Measurements from ENCODE around the gene KDM4C. TPM values are rescaled to one million over a fixed set of nuclear protein-coding genes. Genes with fewer than 3 reads are reported as not detected.
"Not testable (repeated sequence)": the region's sequence is repeated elsewhere in the genome, so short reads cannot be mapped to it uniquely, and the experiment has no call there.

Gene KDM4C
- total RNA-seq, 2 donors from 2014 or later, result 66.2 to 68.7 TPM

DNA sequence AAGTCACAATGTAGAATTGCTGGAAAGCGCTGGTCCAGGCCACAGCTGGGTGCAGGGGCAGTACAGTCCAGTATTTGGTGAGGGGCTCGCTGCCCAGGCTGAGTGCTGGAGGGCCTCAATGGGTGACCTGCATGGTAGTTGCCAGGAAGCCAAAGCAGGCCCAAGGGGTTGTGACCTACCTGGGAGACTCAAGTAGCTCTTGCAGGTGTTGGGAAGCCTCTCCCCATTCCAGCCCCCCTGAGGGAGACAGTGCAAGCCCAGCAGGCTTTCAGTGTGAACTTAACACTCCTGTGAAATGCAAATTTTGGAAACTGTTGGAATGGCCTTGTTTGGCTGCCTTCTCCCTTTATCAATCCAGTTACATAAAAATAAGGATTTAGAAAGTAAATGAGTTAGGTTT, 13.9 kb downstream of the KDM4C start:
- H3K4me3 Mint-ChIP-seq, result no peak overlapping the region
- H3K27ac Mint-ChIP-seq, result no peak overlapping the region
- no peaks in the 10 kb centered on the region for H3K27me3 Mint-ChIP-seq
- H3K9me3 Mint-ChIP-seq, result no peaks in the 10 kb centered on the region
- H3K4me1 Mint-ChIP-seq (ENCODE audit: low read depth in 2 of 2), result peaks cover 7 to 17% of the 10 kb centered on the region in 2 donors
- no peaks in the 10 kb centered on the region for H3K36me3 Mint-ChIP-seq
- no peak for DNase-seq (ENCODE audit: low spot score)
- no peak for ATAC-seq

DNA sequence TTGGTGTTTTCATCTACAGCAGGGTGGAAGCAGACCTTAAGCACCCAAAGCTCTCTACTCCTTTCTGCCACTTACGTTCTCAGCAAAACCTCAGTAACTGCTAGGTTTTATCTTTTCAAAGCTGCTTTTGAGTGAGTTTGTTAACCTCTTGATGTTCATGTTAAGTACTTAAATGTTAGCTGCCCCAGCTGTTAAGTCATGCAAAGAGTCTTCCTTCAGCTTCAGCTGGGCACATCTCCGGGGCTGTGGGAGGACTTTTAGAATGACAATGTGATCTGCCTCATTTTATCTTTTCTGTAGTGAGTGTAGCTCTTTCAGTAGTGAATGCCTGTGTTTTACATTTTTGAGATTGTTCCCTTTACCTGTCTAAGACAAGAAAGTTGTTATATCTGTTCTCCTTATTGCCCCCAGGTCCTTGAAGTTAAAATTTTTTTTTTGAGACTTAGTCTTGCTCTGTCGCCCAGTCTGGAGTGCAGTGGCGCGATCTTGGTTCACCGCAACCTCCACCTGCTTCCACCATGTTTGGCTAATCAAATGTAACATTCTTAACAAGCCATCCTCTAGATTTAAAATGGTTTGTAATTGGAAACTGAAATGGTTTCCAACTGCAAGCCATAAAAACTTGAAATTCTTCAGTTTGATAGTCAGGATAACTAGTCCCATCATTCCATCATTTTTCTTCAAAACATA, 19.6 kb downstream of the KDM4C start:
- no peaks in the 10 kb centered on the region for H3K9me3 Mint-ChIP-seq
- H3K27me3 Mint-ChIP-seq, result no peaks in the 10 kb centered on the region
- ATAC-seq, result no peak
- peaks cover 34 to 36% of the 10 kb centered on the region in 2 donors for H3K4me1 Mint-ChIP-seq (ENCODE audit: low read depth in 2 of 2)
- H3K36me3 Mint-ChIP-seq, result no peaks in the 10 kb centered on the region
- no peak overlapping the region for H3K4me3 Mint-ChIP-seq
- no peak for DNase-seq (ENCODE audit: low spot score)
- no peak overlapping the region for H3K27ac Mint-ChIP-seq

GRCh38 chr9:6779417-6780241, 21.9 kb downstream of the KDM4C start:
- DNase-seq (ENCODE audit: low spot score) (no peak), ATAC-seq (no peak)
- Mint-ChIP-seq H3K9me3 (no peaks in the 10 kb centered on the region), H3K27ac (no peak overlapping the region), H3K27me3 (no peaks in the 10 kb centered on the region), H3K4me1 (ENCODE audit: low read depth in 2 of 2) (peaks cover 54 to 56% of the 10 kb centered on the region in 2 donors), H3K36me3 (no peaks in the 10 kb centered on the region), H3K4me3 (no peak overlapping the region)

DNA sequence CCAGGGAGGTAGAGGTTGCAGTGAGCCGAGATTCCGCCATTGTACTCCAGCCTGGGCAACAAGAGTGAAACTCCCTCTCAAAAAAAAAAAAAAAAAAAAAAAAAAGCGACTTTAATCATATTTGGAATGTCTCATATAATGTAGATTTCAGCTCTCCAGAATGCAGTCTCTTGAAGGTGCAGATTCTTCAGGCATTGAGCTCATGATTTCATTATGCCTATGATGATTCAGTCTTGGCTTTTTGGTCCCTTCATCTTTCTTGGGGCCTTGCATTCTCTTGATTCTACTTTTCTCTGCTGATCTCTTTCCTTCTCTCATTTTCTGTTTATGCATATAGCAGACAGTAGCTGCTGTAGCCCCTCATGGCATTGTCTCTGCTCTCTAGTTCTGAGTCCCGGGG, 22.9 kb downstream of the KDM4C start:
- peaks cover 50 to 53% of the 10 kb centered on the region in 2 donors for H3K4me1 Mint-ChIP-seq (ENCODE audit: low read depth in 2 of 2)

GRCh38 chr9:6781476-6781875, 23.7 kb downstream of the KDM4C start:
- H3K36me3 Mint-ChIP-seq, result no peaks in the 10 kb centered on the region
- no peak for ATAC-seq
- H3K4me1 Mint-ChIP-seq (ENCODE audit: low read depth in 2 of 2), result peaks cover 55 to 57% of the 10 kb centered on the region in 2 donors
- no peak for DNase-seq (ENCODE audit: low spot score)
- no peaks in the 10 kb centered on the region for H3K9me3 Mint-ChIP-seq
- H3K27me3 Mint-ChIP-seq, result no peaks in the 10 kb centered on the region
- H3K27ac Mint-ChIP-seq, result no peak overlapping the region
- H3K4me3 Mint-ChIP-seq, result no peak overlapping the region

More for the DNA sequence above, 22.9 kb downstream of the KDM4C start:
- H3K4me3 Mint-ChIP-seq, result no peak overlapping the region
- H3K27ac Mint-ChIP-seq, result no peak overlapping the region
- H3K27me3 Mint-ChIP-seq, result no peaks in the 10 kb centered on the region
- no peak for ATAC-seq
- no peak for DNase-seq (ENCODE audit: low spot score)
- no peaks in the 10 kb centered on the region for H3K36me3 Mint-ChIP-seq
- no peaks in the 10 kb centered on the region for H3K9me3 Mint-ChIP-seq

- peaks cover 49 to 52% of the 10 kb centered on the region in 2 donors for H3K4me1 Mint-ChIP-seq (ENCODE audit: low read depth in 2 of 2)
- H3K27ac Mint-ChIP-seq, result no peak overlapping the region
- H3K27me3 Mint-ChIP-seq, result no peaks in the 10 kb centered on the region
- H3K36me3 Mint-ChIP-seq, result no peaks in the 10 kb centered on the region
- H3K9me3 Mint-ChIP-seq, result no peaks in the 10 kb centered on the region
- ATAC-seq, result no peak
- no peak for DNase-seq (ENCODE audit: low spot score)
- no peak overlapping the region for H3K4me3 Mint-ChIP-seq
These were observed 24.6 kb downstream of the KDM4C start for GRCh38 chr9:6782345-6782744.

DNA sequence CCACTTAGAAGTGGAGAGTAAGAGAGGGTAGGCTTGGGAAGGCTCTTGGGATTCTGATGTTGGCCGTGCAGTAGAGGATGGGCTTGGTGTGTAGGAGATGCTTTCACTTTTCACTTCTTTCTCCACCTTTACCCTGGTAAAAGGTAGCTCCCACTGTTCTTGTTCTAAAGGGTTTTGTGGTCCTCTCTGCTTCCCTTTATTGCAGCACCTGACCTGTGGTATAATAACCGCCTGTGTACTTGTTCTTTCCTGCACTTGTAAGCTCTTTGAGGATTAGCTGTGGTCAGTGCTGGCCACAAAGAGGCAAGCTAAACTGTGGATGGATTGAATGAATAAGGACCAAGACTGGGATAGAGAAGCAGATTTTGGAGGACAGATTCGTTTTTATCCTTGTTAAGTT, 25.2 kb downstream of the KDM4C start:
- Mint-ChIP-seq H3K27ac (peak overlapping the region in 1 of 2 donors; percentile 64), H3K36me3 (no peaks in the 10 kb centered on the region), H3K27me3 (no peaks in the 10 kb centered on the region), H3K4me1 (ENCODE audit: low read depth in 2 of 2) (peaks cover 52 to 53% of the 10 kb centered on the region in 2 donors), H3K4me3 (peak overlapping the region; percentile 8), H3K9me3 (no peaks in the 10 kb centered on the region)
- no peak for DNase-seq (ENCODE audit: low spot score)
- ATAC-seq, result no peak

DNA sequence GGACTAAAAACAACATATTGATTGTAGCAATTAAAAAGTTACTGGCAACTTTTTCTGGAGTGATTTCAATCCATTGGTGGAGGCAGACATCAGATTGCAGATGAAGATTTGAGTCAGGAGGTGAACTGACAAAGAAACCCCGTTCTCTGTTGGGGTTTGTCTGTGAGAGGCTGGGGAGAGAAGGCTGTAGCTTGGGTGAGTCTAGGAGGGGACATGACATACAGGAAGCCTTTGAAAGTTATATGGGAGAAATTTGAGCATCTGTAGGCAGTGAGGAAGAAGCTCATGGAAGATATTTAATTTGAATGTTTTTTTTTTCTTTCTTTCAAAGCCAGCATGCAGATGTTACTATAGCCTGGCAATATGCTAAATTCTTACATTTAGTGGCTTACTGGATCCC, 26.0 kb downstream of the KDM4C start:
- no peaks in the 10 kb centered on the region for H3K36me3 Mint-ChIP-seq
- H3K4me1 Mint-ChIP-seq (ENCODE audit: low read depth in 2 of 2), result peaks cover 60% of the 10 kb centered on the region in 2 donors
- peak overlapping the region; percentile 8 for H3K4me3 Mint-ChIP-seq
- no peak for DNase-seq (ENCODE audit: low spot score)
- H3K9me3 Mint-ChIP-seq, result no peaks in the 10 kb centered on the region
- no peak for ATAC-seq
- no peaks in the 10 kb centered on the region for H3K27me3 Mint-ChIP-seq
- H3K27ac Mint-ChIP-seq, result peak overlapping the region in 1 of 2 donors; percentile 64

GRCh38 chr9:6785682-6786081, 27.9 kb downstream of the KDM4C start:
- H3K27me3 Mint-ChIP-seq, result no peaks in the 10 kb centered on the region
- H3K4me1 Mint-ChIP-seq (ENCODE audit: low read depth in 2 of 2), result peaks cover 52 to 54% of the 10 kb centered on the region in 2 donors
- no peaks in the 10 kb centered on the region for H3K36me3 Mint-ChIP-seq
- no peak overlapping the region for H3K4me3 Mint-ChIP-seq
- H3K27ac Mint-ChIP-seq, result no peak overlapping the region
- ATAC-seq (no peak), DNase-seq (ENCODE audit: low spot score) (no peak)
- H3K9me3 Mint-ChIP-seq, result no peaks in the 10 kb centered on the region

- DNase-seq (ENCODE audit: low spot score) (no peak), ATAC-seq (no peak)
- H3K36me3 Mint-ChIP-seq, result no peaks in the 10 kb centered on the region
- no peaks in the 10 kb centered on the region for H3K27me3 Mint-ChIP-seq
- no peak overlapping the region for H3K4me3 Mint-ChIP-seq
- no peaks in the 10 kb centered on the region for H3K9me3 Mint-ChIP-seq
- peaks cover 44 to 45% of the 10 kb centered on the region in 2 donors for H3K4me1 Mint-ChIP-seq (ENCODE audit: low read depth in 2 of 2)
- H3K27ac Mint-ChIP-seq, result no peak overlapping the region
These were observed 30.0 kb downstream of the KDM4C start for GRCh38 chr9:6787793-6788161.

DNA sequence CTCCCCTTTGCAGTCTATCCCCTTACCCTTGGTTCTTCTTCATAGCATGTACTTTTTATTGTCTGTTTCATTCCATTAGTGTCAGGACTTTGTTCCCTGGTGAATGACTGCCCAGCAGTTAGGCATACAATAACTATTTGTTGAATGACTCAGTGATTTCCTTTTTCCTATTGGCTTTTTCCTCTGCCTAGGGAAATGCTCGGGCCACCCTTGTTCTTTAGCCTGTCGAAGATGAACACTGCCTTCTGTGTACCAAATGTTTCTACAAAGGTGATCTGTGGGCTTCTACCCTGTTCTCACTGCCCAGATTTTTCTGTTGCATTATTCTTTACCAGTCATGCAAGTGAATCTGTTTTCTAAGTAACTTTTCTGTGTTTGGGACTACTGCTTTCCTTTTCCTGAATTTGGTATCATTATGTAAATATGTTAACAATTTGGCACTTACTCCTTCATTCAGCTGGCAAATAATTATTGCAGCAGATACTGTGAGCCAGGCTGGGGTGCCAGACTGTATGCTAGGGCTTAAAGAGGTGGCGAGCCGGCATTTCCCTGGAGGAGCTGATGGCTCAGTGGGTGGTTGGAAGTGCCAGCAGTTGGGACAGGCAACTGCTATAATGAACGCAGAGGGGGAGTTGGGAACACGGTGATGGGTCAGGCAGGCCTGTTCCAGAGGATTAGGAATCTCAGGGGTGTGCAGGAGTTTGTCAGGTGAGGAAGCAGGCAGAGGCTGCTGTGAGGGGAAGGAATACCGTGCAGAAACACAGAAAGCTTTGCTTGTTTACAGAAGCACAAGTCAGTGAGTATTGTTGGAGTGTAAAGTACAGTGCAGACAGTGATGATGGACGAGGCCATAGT, 30.6 kb downstream of the KDM4C start:
- Mint-ChIP-seq H3K27ac (peak overlapping the region; percentile 3 to 15), H3K36me3 (no peaks in the 10 kb centered on the region), H3K9me3 (no peaks in the 10 kb centered on the region), H3K4me3 (no peak overlapping the region), H3K4me1 (ENCODE audit: low read depth in 2 of 2) (peaks cover 37 to 39% of the 10 kb centered on the region in 2 donors), H3K27me3 (no peaks in the 10 kb centered on the region)
- no peak for ATAC-seq
- no peak for DNase-seq (ENCODE audit: low spot score)

DNA sequence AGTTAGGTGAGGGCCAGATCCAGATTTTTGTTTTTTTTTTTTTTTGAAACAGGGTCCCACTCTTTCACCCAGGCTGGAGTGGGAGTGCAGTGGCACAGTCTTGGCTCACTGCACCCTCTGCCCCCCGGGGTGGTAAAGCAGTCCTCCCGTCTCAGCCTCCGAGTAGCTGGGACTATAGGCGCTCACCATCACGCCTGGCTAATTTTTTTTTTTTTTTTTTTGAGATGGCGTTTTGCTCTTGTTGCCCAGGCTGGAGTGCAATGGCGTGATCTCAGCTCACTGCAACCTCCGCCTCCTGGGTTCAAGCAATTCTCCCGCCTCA, 31.2 kb downstream of the KDM4C start:
- H3K4me1 Mint-ChIP-seq (ENCODE audit: low read depth in 2 of 2), result peaks cover 33 to 34% of the 10 kb centered on the region in 2 donors
- not testable (repeated sequence) for ATAC-seq; H3K4me3 Mint-ChIP-seq; H3K36me3 Mint-ChIP-seq; DNase-seq (ENCODE audit: low spot score); H3K27me3 Mint-ChIP-seq; H3K9me3 Mint-ChIP-seq
- H3K27ac Mint-ChIP-seq, result peak overlapping the region in 1 of 2 donors; percentile 15

- DNase-seq (ENCODE audit: low spot score), result no peak
- Mint-ChIP-seq H3K9me3 (no peaks in the 10 kb centered on the region), H3K4me1 (ENCODE audit: low read depth in 2 of 2) (peaks cover 30% of the 10 kb centered on the region in 2 donors), H3K36me3 (peaks cover 9% of the 10 kb centered on the region), H3K27ac (no peak overlapping the region), H3K4me3 (no peak overlapping the region), H3K27me3 (no peaks in the 10 kb centered on the region)
- no peak for ATAC-seq
These were observed 33.1 kb downstream of the KDM4C start for GRCh38 chr9:6790866-6791265.

- Mint-ChIP-seq H3K4me3 (no peak overlapping the region), H3K4me1 (ENCODE audit: low read depth in 2 of 2) (peaks cover 19 to 24% of the 10 kb centered on the region in 2 donors)
These were observed 35.4 kb downstream of the KDM4C start for GRCh38 chr9:6793203-6793602.

More at GRCh38 chr9:6793203-6793602, 35.4 kb downstream of the KDM4C start:
- H3K27me3 Mint-ChIP-seq, result no peaks in the 10 kb centered on the region
- ATAC-seq (no peak), DNase-seq (ENCODE audit: low spot score) (no peak)
- H3K9me3 Mint-ChIP-seq, result no peaks in the 10 kb centered on the region
- peaks cover 9% of the 10 kb centered on the region for H3K36me3 Mint-ChIP-seq
- no peak overlapping the region for H3K27ac Mint-ChIP-seq

Data from natural killer cell treated with Interleukin-12 subunit alpha and Interleukin-12 subunit beta and Interleukin-15 and Interleukin-18, amount 100 ng/mL, for 72 hours (primary cell).